NOMO-1 treated with DMSO at 0.1 percent for 48 hours (cell line): Measurements from ENCODE around the gene HOXA10.

ENCODE experiments used
- DNase-seq: peaks from one replicate; lab custom pipeline; 2025; ENCODE audit not compliant: unreplicated experiment; lab: John Stamatoyannopoulos, UW

Gene HOXA10

DNA sequence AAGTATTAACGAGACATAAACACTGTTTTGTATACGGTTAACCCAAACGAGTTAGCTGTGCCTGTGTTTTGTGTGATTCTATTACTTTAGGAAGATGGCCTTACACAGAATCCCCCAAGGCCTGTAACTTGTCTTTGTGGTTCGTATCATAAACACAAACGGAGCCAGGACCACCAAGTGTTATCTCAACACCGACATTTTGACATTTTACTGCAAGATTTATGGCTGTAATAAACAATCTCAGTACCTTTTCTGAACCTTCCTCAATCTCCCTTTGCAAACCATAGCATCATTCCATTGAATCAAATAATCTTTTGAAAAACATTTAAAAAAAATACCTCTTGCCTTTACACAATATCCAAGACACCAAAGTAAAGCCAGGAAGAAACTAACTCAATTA is 41.1 kb downstream of the HOXA10 start:
- DNase-seq = no peak

DNA sequence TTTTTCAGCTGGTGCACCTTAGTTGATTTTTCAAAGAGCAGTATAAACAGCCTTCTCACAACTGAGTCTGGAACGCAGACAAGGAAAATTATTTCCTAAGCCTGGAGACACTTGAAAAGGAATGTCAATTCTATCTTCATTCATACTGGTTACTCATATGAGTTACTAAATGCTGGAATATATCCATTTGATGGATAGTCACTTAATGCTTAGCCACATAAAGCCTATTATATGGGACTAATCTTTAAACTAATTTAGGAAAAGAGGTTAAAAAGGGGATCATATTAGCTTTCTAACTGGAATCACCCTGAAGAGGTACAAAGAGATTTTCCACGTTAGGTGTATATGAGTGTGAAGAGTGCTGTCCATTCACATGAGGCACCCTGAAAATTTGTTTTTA is 41.9 kb downstream of the HOXA10 start:
- DNase-seq = no peak

DNA sequence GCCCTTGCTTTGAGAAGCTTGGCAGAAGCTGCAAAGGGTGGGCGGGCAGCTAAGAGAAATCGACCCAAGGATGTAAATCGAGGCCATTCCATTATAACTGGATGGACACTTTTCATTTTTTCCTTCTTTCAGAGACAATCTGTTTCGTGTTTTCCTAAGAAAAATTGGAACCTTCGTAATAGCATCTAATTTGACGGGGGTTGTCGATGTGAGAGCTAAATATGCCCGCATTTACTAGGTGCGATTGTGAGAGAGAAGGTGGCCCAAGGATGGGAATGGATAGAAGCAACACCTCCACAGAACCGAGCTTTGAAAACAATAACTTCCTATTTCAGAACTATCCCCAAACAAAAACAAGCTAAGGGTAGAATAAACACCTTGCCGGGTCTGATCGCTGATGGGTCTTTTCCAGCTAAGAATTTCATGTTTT is 42.7 kb downstream of the HOXA10 start:
- DNase-seq = no peak

DNA sequence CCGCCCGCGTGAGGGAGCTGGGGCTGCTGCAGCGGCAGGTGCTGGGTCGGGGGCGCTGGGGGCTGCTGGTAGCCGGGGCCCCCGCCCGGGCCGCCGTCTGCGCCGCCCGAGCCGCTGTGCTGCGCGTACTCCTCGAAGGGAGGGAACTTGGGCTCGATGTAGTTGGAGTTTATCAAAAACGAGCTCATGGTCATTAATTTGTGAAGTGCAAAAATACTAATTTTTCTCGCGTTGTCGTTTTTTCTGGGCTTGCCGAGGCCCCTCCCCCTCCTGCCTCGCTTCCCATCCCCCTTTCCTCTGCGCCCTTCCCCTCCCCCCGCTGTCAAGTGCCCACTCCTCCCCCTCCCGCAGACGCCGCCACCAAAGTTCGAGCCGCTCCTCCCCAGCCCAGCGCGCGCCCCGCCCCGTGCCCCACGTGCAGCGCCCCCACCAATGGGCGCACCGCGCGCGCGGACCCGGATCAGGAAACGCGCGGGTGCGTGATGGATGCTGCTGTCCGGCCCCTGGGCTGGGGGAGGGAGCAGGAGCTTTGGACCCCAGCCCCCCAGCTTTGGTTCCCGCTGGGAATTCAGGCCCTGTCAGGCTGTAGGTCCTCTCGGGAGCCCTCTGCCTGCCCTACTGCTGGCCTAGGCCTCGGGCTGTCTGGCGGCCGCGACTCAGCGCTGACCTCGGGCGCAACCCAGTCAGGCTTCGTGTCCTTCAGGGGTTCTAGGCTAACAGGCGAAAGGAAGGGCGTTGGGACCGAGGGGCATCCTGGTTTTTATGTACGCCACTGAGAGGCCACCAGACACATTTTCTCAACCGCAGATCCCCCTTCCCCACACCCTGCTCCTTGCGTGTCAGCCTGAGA is 43.4 kb downstream of the HOXA10 start, which contains the start of gene HOXA4:
Gene HOXA4, minus strand, starts transcription at position 218 of the 850 bp plus-strand sequence. Its CDS starts 24 bp downstream, at position 194.
- DNase-seq = no peak

DNA sequence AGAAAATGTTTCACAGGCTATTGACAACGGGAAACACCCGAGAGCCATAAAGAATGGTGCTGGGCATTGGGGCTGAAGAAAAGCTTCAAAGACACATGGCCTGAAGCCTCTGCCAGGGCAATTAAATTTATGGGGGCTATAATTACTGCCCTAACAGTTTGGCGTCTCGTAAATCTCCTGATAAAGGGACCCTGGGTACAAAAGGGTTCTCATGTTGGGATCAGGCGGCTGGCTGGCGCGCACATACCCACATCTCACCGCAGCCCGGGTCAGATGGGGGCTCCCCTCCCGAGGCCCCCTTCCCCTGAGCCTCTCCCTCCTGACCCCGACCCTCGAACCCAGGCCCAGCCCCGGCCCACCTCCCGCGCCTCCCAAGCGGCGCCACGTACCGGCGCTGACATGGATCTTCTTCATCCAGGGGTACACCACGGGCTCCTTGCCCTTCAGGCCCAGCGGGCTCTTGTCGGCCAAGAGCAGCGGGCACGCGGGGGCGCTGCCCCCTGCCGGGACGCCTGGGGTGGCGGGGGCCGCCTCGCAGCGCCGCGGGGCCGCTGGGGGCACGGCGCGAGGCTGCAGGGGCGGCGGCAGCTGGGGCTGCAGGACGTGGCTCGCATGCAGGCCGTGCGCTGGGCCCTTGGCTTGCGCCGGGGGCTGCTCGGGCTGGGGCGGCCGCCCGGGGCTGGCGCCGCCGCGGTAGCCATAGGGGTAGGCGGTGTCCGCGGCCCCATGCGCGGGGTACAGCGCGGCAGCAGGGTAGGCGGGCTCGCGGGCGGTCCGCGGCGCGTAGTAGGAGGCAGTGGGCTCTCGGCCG is 44.2 kb downstream of the HOXA10 start:
- no peak for DNase-seq

DNA sequence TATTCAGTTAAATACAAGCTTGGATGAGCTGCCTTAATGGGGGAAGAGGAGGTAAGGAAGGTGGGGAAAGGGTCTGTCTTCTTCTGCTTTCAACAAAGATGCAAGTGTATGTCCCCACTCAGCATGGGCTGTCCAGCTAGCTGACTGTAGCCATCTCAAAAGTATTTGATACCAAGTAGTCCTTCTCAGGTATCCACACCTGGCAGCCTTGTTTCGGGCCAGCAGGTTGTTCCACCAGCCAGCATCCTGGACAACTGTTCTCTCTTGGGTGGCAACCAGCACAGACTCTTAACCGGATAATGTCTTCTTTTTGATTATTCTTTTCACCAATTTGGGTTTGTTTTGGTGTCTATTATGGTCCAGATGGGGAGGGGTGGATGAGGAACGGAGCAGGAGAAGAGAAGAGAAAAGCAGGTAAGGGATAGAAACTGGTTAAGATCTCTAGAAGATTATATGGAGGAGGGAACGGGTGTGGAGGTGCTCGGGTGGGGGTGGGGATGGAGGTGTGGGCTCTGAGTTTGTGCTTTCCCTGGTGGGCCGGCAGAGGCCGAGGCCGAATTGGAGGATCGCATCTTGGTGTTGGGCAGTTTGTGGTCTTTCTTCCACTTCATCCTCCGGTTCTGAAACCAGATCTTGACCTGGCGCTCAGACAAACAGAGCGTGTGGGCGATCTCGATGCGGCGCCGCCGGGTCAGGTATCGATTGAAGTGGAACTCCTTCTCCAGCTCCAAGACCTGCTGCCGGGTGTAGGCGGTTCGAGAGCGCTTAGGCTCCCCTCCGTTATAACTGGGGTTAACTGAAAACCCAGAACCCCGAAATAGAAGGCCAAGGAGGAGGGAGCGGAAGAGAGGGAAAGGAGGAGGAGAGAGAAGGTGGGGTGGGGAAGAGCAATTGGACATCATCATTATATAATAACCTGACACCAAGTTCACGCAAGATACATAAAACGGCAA is 45.1 kb downstream of the HOXA10 start:
- no peak for DNase-seq

DNA sequence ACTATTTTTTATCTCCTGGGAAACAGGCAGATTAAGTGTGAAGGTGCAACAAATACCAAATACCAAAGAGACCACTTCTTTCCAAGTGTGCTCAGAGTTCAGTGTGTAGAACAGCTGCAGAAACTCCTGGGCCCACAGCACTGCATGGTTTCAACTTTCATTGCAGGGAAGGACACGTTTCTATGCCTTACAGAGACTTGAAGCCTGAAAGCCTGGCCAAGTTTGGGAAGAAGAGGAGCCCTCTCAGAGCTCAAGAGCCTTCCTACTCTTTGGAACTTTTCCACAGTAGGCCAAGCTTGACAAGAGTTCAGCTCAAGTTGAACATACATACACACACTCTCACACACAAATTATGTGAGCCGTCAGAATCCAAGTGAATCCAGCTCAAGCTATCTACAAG is 46.1 kb downstream of the HOXA10 start:
- DNase-seq = no peak

DNA sequence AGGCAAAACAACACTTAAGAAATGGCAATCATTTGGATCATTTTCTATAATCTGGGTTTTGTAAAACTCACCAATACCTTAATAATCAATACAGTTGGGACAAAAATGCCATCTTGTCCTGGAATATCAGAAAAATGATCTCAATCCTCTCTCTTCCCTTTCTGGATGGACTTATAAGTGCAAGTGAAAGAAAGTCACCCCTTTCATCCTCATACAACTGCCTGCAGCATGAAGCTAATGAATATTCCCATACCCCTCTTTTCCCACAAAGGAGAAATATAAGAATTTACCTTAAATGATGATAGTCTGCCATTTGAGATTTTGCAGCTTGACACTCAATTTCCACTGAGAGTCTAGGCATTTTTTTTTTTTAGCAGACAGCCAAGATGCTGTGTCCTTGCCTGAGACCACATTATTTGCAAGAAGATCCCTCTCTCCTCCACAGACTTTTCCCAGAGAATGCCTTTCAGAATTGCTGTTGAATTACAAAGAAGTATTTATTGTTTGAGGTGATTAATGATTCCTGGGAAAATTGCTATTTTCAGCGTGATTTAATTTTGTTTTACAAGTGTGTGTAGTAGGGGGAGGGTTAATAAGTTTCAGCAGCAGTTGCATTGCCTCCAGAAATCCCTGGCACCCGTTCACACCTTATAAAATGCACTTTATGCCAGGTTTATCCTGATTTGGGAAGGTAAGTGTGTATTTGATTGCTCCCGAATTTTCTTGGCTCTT is 47.4 kb downstream of the HOXA10 start:
- DNase-seq = no peak

DNA sequence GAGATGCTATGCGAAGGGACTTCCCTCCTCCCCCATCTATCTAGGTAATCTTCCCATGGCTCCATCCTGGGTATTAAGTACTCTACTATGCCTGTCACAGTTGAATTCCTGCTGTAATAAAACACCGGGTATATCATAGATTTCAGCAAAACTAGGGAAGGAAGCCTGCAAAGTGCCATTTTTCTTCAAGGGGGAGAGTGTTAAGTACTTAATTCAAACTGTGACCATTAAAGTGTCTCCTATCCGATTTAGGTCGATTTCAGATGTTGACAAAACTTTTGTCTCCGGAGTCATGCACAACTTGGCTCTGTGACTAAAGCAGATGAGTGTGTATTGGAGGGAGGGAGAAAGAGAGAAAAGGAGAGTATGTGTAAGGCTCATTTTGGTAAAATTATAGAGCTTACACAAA is 48.1 kb downstream of the HOXA10 start:
- no peak for DNase-seq

DNA sequence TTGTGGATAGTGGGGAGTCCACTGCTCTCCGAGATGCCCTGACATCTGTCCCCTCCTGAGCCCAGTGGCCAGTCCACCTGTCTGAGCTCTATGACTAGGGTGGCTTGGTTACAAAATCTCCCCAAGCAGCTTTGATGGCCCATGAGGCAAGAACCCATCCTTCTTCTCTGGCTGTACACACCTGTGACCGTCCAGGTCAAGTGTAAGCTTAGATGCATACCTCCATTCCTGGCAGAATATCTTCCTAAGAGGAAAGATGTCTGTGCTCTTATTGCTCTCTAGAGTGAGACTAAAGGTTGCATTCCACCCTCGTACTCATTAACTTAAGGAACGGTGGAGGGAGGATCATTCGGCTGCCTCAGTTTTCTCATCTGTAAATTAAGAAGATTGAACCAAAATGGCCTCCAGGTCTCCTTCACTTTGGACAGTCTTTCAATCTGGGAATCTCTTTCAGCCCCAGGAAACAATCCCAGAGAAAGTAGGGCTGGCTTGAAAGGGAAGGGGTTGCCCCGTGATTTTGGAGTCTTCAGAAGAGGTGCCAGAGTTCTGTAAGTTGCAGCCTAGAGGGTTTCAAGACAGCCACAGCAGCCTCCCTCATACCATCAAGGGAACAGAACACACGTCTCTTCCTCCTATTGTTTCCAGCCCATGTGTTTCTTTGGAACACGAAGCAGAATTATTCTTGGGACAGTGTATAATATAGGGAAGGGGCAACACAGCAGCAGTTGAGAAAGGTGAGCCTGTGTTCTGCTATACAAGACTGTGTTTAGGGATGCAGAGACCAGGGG is 49.0 kb downstream of the HOXA10 start:
- DNase-seq = no peak

DNA sequence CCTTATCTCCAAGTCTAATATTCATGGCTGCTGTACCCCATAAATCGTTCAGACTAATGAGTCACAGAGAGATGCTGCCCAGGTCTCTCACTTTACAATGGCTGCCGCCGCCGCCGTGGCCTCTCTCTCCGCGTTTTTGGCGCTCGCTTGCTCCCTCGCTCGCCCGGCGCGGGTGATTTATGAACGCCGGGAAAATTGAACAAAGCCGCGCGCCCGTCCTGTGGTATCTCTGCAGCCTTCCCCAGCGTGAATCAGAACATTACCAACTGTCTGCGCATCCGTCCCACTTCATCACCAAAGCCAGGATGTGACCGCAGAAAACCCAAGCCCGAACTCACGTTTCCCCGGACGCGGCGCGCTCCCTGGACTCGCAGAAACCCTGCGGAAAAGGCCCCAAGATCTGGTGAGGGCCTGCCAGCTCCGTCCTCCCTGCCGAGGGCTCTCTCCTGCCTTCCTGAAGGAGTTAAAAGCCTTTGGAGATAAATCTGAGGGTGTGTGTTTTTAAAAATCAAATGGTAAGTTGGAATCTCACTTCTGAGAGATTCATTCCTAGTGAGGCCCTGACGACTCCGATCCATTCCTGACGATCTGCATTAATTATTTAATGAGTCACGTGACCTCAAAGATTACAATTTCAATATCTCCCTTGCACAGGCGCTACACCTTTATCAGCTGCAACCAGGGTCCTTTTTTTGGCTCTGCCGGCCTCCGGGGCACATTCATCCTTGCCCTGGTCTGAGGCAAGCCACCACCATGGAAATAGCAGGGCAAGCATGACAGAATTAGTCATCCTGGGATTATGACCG is 49.8 kb downstream of the HOXA10 start:
- DNase-seq = no peak

DNA sequence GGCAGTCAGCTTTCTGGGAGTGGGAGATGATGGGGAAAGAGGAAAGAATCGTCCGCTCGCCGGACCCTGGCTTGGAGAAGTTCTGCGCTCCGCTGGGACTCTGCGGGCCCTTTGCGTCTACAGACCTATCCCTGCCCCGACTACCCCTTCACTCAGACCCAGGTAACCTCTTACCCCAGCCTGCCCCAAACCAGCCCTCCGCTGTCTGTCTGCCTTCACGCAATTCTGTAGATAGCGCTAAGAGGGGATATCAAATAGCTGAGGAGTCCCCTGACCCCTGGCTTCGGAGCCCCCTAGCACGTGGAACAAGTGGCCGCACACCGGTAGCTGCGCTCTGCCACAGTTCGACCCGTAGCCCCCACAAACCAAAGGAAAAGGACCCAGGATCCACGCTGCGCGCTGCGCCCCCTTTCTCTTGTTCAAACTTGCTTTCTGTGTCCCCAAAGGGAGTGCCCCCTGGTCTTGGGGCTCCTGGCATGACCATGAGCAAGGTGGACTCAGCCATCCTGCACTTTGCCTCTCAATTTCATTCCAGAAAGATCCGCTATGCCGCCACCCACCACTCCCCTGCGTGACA is 50.6 kb downstream of the HOXA10 start:
- no peak for DNase-seq

DNA sequence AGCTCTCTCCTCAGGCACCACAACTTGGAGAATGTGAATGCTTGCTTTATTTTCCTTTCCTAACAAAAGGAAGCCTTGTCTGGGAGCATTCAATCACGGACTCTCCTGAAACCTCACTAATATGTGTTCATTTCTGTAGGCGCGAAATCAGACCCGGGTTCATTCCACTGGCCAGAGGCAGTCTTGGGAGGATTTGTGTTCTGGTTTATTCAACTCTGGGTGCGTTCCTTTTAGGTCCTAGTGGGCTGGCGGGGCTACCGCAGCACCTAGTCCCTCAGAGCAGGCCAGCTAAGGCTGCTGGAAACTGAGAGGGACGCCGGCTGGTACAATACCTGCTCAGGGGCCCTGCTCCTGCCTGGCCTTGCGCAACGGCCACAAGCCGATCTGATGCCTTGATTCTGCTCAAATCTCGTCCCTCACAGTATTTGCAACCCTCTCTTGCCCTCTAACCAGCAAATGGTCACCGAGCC is 51.1 kb downstream of the HOXA10 start:
- DNase-seq = no peak

DNA sequence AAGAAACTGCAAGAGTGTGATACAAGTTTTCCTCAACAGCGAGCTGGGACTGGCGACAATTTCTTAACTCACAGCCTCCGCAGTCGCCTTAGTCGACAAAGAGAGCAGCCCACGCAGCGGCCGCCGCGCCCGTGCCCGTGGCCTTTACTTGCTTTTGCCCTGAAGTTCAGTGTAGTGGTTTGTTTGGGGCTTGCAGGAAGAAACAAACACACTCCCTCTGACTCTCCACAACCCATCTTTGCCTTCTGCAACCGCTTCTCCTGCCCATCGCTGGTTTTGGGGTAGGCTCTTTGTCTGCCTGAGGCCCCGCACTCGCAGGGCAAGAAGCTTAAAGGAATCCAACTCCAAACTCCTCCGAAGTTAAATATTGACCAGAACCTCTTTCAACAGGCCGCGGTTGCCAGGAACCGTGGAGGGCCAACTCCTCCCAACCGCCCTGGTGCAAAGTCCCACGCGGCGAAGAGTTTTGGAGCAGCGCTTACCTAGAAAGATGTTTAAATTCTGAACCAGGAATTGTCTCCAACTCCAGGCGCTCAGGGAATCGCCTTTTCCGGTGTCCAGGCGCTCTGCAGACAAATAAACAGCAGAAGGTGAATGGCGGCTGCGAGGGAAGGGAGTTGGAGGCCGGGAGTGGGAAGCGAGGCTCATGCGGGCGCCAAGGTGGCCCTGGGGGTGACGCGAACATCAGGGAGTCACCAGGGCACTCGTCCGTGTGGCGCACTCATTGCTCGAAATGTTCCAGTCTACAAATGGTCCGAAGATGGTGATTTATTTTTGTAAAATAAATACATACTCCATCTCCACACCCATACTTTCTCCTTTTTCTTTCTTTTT is 51.8 kb downstream of the HOXA10 start:
- DNase-seq = no peak

DNA sequence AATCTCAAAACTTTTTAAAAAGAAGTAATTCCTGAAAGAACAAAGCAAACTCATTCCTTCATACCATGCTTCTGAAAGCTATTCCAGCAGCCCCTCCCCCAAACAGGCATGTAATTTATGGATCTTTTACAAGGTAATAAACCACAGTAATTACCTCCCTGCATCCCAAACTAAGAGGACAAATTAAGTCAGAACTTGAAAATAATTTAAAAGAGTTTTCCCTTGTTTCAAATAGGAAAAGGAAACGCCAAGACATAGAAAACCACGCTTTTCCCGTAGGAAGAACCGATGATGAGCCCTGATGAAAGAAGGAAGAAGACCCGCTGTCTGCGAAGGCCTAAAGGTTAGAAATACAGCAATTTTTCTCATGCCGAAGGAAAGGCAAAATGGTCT is 52.4 kb downstream of the HOXA10 start:
- DNase-seq = no peak
